ENCODE measurements around the gene RPS6KA4. TPM values are rescaled to one million over a fixed set of nuclear protein-coding genes. Genes with fewer than 3 reads are reported as not detected.

Gene RPS6KA4
- total RNA-seq, 2 experiments from 2014 or later, result 7.3 to 9.2 TPM

DNA sequence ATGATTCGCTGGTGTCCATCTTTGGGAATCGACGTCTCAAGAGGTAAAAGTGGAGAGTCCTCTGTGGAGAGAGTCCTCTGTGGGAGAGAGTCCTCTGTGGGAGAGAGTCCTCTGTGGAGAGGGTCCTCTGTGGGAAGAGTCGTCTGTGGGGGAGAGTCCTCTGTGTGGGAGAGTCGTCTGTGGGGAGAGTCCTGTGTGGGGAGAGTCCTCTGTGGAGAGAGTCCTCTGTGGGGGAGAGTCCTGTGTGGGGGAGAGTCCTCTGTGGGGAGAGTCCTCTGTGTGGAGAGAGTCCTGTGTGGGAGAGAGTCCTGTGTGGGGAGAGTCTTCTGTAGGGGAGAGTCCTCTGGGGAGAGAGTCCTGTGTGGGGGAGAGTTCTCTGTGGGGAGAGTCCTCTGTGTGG lies 37.9 kb upstream of the RPS6KA4 start:
- peaks cover 38% of the 10 kb centered on the region for H3K4me1 Mint-ChIP-seq (ENCODE audit: low read depth)
- no peaks in the 10 kb centered on the region for H3K27me3 Mint-ChIP-seq
- peak overlapping the region; percentile 98 for H3K27ac Mint-ChIP-seq
- intact Hi-C loops (cut with DNase I, micrococcal nuclease), result no loop called here
- CTCF ChIA-PET, result no interaction called here
- POLR2A ChIA-PET, result no interaction called here
- ATAC-seq (ENCODE audit: poor library complexity) (no peak), DNase-seq (no peak)
- peaks cover 21% of the 10 kb centered on the region for H3K36me3 ChIP-seq (ENCODE audit: insufficient read depth, low read length)
- no peaks in the 10 kb centered on the region for H3K9me3 Mint-ChIP-seq
- no peaks in the 10 kb centered on the region for H3K27me3 ChIP-seq (ENCODE audit: control insufficient read depth in 1 of 2, insufficient read depth in 2 of 2, low read length in 2 of 2)
- H3K36me3 Mint-ChIP-seq (ENCODE audit: low read depth), result peaks cover 48% of the 10 kb centered on the region
- peaks cover 32% of the 10 kb centered on the region for H3K4me1 ChIP-seq (ENCODE audit: insufficient read depth, low read length)
- TF ChIP-seq, protein P1, sequence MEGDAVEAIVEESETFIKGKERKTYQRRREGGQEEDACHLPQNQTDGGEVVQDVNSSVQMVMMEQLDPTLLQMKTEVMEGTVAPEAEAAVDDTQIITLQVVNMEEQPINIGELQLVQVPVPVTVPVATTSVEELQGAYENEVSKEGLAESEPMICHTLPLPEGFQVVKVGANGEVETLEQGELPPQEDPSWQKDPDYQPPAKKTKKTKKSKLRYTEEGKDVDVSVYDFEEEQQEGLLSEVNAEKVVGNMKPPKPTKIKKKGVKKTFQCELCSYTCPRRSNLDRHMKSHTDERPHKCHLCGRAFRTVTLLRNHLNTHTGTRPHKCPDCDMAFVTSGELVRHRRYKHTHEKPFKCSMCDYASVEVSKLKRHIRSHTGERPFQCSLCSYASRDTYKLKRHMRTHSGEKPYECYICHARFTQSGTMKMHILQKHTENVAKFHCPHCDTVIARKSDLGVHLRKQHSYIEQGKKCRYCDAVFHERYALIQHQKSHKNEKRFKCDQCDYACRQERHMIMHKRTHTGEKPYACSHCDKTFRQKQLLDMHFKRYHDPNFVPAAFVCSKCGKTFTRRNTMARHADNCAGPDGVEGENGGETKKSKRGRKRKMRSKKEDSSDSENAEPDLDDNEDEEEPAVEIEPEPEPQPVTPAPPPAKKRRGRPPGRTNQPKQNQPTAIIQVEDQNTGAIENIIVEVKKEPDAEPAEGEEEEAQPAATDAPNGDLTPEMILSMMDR (IDR thresholded peaks at IDR 0.05), result no peak
- H3K4me3 Mint-ChIP-seq, result peak overlapping the region; percentile 62
- H3K4me3 ChIP-seq (ENCODE audit: low read length), result no peak overlapping the region
- no peak overlapping the region for H3K27ac ChIP-seq (ENCODE audit: low read depth in 1 of 2, low read length in 2 of 2)
- no peaks in the 10 kb centered on the region for H3K9me3 ChIP-seq (ENCODE audit: control insufficient read depth in 1 of 2, insufficient read depth in 1 of 2, low read length in 2 of 2)

GRCh38 chr11:64321533-64321932 lies 37.4 kb upstream of the RPS6KA4 start:
- DNase-seq (peak in 1 of 14 experiments; percentile 11), ATAC-seq (ENCODE audit: poor library complexity) (no peak)
- TF ChIP-seq, protein P1 (IDR thresholded peaks at IDR 0.05), result no peak
- H3K27ac Mint-ChIP-seq, result peak overlapping the region; percentile 98
- peaks cover 27% of the 10 kb centered on the region for H3K4me1 ChIP-seq (ENCODE audit: insufficient read depth, low read length)
- ChIA-PET CTCF (no interaction called here), POLR2A (no interaction called here)
- intact Hi-C loops (cut with DNase I, micrococcal nuclease), result no loop called here
- H3K4me1 Mint-ChIP-seq (ENCODE audit: low read depth), result peaks cover 36% of the 10 kb centered on the region
- H3K27me3 Mint-ChIP-seq, result no peaks in the 10 kb centered on the region
- no peaks in the 10 kb centered on the region for H3K27me3 ChIP-seq (ENCODE audit: control insufficient read depth in 1 of 2, insufficient read depth in 2 of 2, low read length in 2 of 2)
- peak overlapping the region; percentile 62 for H3K4me3 Mint-ChIP-seq
- H3K9me3 Mint-ChIP-seq, result no peaks in the 10 kb centered on the region
- no peaks in the 10 kb centered on the region for H3K9me3 ChIP-seq (ENCODE audit: control insufficient read depth in 1 of 2, insufficient read depth in 1 of 2, low read length in 2 of 2)
- peaks cover 45% of the 10 kb centered on the region for H3K36me3 Mint-ChIP-seq (ENCODE audit: low read depth)
- H3K4me3 ChIP-seq (ENCODE audit: low read length), result no peak overlapping the region
- H3K36me3 ChIP-seq (ENCODE audit: insufficient read depth, low read length), result peaks cover 18% of the 10 kb centered on the region
- no peak overlapping the region for H3K27ac ChIP-seq (ENCODE audit: low read depth in 1 of 2, low read length in 2 of 2)

DNA sequence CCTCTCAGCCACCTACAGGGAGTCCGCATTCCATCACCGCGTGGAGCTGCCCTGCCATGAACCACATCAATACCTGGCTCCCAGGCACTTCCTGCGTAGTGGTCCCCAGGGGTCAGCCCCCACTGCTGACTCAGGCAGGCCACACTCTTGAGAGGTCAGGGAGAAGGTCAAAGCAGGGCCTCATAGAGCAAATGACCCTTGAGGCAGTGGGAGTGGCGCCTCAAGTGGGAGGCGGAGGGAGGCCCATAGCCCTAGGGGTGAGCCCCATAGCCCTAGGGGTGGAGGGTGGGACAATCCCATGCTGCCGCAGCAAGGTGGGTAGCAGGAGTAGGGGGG lies 36.1 kb upstream of the RPS6KA4 start:
- Mint-ChIP-seq H3K27ac (no peak overlapping the region), H3K4me1 (ENCODE audit: low read depth) (peaks cover 23% of the 10 kb centered on the region), H3K27me3 (no peaks in the 10 kb centered on the region), H3K36me3 (ENCODE audit: low read depth) (peaks cover 31% of the 10 kb centered on the region), H3K4me3 (no peak overlapping the region), H3K9me3 (no peaks in the 10 kb centered on the region)
- no peaks in the 10 kb centered on the region for H3K27me3 ChIP-seq (ENCODE audit: control insufficient read depth in 1 of 2, insufficient read depth in 2 of 2, low read length in 2 of 2)
- intact Hi-C loops (cut with DNase I, micrococcal nuclease), result no loop called here
- H3K4me1 ChIP-seq (ENCODE audit: insufficient read depth, low read length), result peaks cover 17% of the 10 kb centered on the region
- ATAC-seq (ENCODE audit: poor library complexity), result no peak
- H3K36me3 ChIP-seq (ENCODE audit: insufficient read depth, low read length), result peaks cover 18% of the 10 kb centered on the region
- DNase-seq, result peak in 1 of 14 experiments; percentile 19
- H3K27ac ChIP-seq (ENCODE audit: low read depth in 1 of 2, low read length in 2 of 2), result no peak overlapping the region
- CTCF ChIA-PET, result no interaction called here
- POLR2A ChIA-PET, result no interaction called here
- TF ChIP-seq, protein P1 (IDR thresholded peaks at IDR 0.05), result no peak
- H3K9me3 ChIP-seq (ENCODE audit: control insufficient read depth in 1 of 2, insufficient read depth in 1 of 2, low read length in 2 of 2), result no peaks in the 10 kb centered on the region
- H3K4me3 ChIP-seq (ENCODE audit: low read length), result no peak overlapping the region
